Right cardiac atrium (tissue), 5 donors: ENCODE results near the gene PKHD1. TPM values are rescaled to one million over a fixed set of nuclear protein-coding genes. Genes with fewer than 3 reads are reported as not detected.
"Not testable (repeated sequence)": the region's sequence is repeated elsewhere in the genome, so short reads cannot be mapped to it uniquely, and the experiment has no call there.

Experiments
- ATAC-seq, 2 donors: fragments of 200-7000 bp; cut with Tn5 transposase; one replicate each; pipeline versions ENCODE4 v1.8.0 to v1.9.1; 2020; ENCODE audit warnings: moderate library complexity in 2 of 2, mild to moderate bottlenecking in 1 of 2
- DNase-seq, 3 donors: peaks; one replicate each; pipeline ENCODE4 v3.0.0-alpha.2; 2020
- H3K27ac ChIP-seq: one replicate; pipeline ENCODE4 v1.5.1; 2013; ENCODE audit warnings: mild to moderate bottlenecking, low read length, control low read depth, moderate library complexity
- H3K27me3 ChIP-seq: one replicate; pipeline ENCODE4 v1.6.1; 2013; ENCODE audit not compliant: control insufficient read depth, insufficient read depth
- H3K4me1 ChIP-seq: one replicate; pipeline ENCODE4 v1.6.1; 2013; ENCODE audit warnings: low read length; ENCODE audit not compliant: control insufficient read depth, insufficient read depth
- H3K4me3 ChIP-seq: one replicate; pipeline ENCODE4 v1.5.1; 2013; ENCODE audit warnings: low read length, control low read depth
- H3K9me3 ChIP-seq: one replicate; pipeline ENCODE4 v1.6.1; 2013; ENCODE audit warnings: low read length; ENCODE audit not compliant: control insufficient read depth
- WGBS: extraction: QIAGEN DNeasy Blood & Tissue Kit; methylation state at CpG from one replicate; pipeline ENCODE4 v1.1.7; 2013; 5-methylcytosine and 5-hydroxymethylcytosine counted together
- intact Hi-C, 4 donors: fragments of 100-400 bp; cut with DNase I; formaldehyde crosslinking; loops; one replicate each; pipeline versions ENCODE4 v1.11.0 to v1.14.0; 2022 to 2023
- polyA plus RNA-seq: library from polyadenylated mRNA; stranded (reverse); fragments of 200-250 nt; gene quantifications from one replicate; pipeline ENCODE4 v1.2.3, GENCODE V29; 2013
- total RNA-seq, 4 donors: library from RNA; stranded (reverse); fragmentation: NEBNext Ultra II Directional; extraction: Animal tissue kit (Norgen Biotek cat#: 25700); gene quantifications; one replicate each; pipeline ENCODE4 v1.2.1, GENCODE V29; 2021
- donor health status: healthy with polysubstance abuse.
- donor health status: DM: no; HTN: yes; CAD: no.
- donor health status: DM: no; HTN: no; CAD: no.
- donor health status: DM: no; HTN: yes; CAD: no; lungs with severe emphysema.
- donor health status: DM: yes; HTN: yes; CAD: no.

PKHD1 gene
- total and polyA plus RNA-seq, 5 donors = under 0.01 to 0.03 TPM; not detected in 3

- Histone ChIP-seq H3K27ac (no peak overlapping the region), H3K4me3 (no peak overlapping the region), H3K27me3 (no peaks in the 10 kb centered on the region), H3K4me1 (no peaks in the 10 kb centered on the region), H3K9me3 (no peaks in the 10 kb centered on the region)
- ATAC-seq (peak in 1 of 2 donors; percentile 36), DNase-seq (peak; percentile 31 to 79 (median 76))
- WGBS = 5% methylated on average over 6 of the region's 6 CpGs
- intact Hi-C loops = loop anchor here in 3 of 4 donors (5.0 to 10.0 kb wide), 3 partner anchors 428 to 1145 kb away; partner anchors contain the start of gene TFAP2B (in 2 of the 3)
These were observed 127.5 kb downstream of the PKHD1 start for GRCh38 chr6:51959744-51960383.

- H3K27ac ChIP-seq = no peak overlapping the region
- peaks cover 3% of the 10 kb centered on the region for H3K27me3 ChIP-seq
- no peaks in the 10 kb centered on the region for H3K9me3 ChIP-seq
- WGBS = 65% methylated on average over 3 of the region's 3 CpGs
- H3K4me1 ChIP-seq = no peaks in the 10 kb centered on the region
- DNase-seq = no peak
- no peak for ATAC-seq
- H3K4me3 ChIP-seq = no peak overlapping the region
- intact Hi-C loops = loop anchor here in 1 of 4 donors (5.0 kb wide), 1 partner anchor 422 kb away; no protein-coding TSS in a partner anchor
These were observed 132.7 kb downstream of the PKHD1 start for GRCh38 chr6:51954681-51955080.

- H3K9me3 ChIP-seq = no peaks in the 10 kb centered on the region
- intact Hi-C loops = no loop called here
- ATAC-seq (no peak), DNase-seq (no peak)
- H3K27me3 ChIP-seq = peaks cover 3% of the 10 kb centered on the region
- H3K4me3 ChIP-seq = no peak overlapping the region
- H3K4me1 ChIP-seq = no peaks in the 10 kb centered on the region
- no peak overlapping the region for H3K27ac ChIP-seq
These were observed 134.2 kb downstream of the PKHD1 start for GRCh38 chr6:51953246-51953645.

DNA sequence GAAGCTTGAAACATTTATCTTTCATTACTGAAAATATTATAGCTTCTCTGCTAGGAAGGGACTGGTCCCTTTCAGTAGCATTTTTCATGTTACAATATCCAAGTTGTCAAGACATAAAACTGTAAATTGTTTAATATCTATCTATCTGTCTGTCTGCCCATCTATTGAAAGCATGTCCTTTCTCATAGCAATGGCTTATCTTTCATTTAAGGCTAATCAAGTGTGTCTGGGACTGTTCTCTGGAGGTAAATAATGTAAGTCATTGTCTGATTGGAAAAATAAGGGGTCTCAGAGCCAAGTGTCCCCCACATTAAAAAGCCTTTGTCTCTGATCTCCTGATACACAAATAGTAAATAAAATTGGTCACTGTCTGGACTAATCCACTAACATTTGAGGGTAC lies 135.5 kb downstream of the PKHD1 start:
- Histone ChIP-seq H3K4me3 (no peak overlapping the region), H3K4me1 (no peaks in the 10 kb centered on the region), H3K9me3 (no peaks in the 10 kb centered on the region), H3K27ac (no peak overlapping the region), H3K27me3 (peaks cover 3% of the 10 kb centered on the region)
- ATAC-seq = no peak
- intact Hi-C loops = no loop called here
- DNase-seq = no peak

- peaks cover 3% of the 10 kb centered on the region for H3K27me3 ChIP-seq
- no peaks in the 10 kb centered on the region for H3K9me3 ChIP-seq
- H3K27ac ChIP-seq = no peak overlapping the region
- no peak overlapping the region for H3K4me3 ChIP-seq
- DNase-seq = no peak
- 68% methylated on average over 5 of the region's 5 CpGs for WGBS
- H3K4me1 ChIP-seq = no peaks in the 10 kb centered on the region
- intact Hi-C loops = no loop called here
- no peak for ATAC-seq
These were observed 137.9 kb downstream of the PKHD1 start for GRCh38 chr6:51949526-51949925.

- H3K9me3 ChIP-seq, H3K27ac ChIP-seq, DNase-seq, intact Hi-C loops, H3K27me3 ChIP-seq, H3K4me3 ChIP-seq, H3K4me1 ChIP-seq, ATAC-seq: not testable (repeated sequence)
- 49% methylated on average over 2 of the region's 2 CpGs for WGBS
These were observed 147.7 kb downstream of the PKHD1 start for GRCh38 chr6:51939695-51940094.

GRCh38 chr6:51936531-51937290 lies 150.7 kb downstream of the PKHD1 start:
- Histone ChIP-seq H3K4me1 (no peaks in the 10 kb centered on the region), H3K9me3 (no peaks in the 10 kb centered on the region), H3K27me3 (no peaks in the 10 kb centered on the region), H3K27ac (no peak overlapping the region), H3K4me3 (no peak overlapping the region)
- no peak for ATAC-seq
- intact Hi-C loops = no loop called here
- no peak for DNase-seq
- 51% methylated on average over 4 of the region's 4 CpGs for WGBS

DNA sequence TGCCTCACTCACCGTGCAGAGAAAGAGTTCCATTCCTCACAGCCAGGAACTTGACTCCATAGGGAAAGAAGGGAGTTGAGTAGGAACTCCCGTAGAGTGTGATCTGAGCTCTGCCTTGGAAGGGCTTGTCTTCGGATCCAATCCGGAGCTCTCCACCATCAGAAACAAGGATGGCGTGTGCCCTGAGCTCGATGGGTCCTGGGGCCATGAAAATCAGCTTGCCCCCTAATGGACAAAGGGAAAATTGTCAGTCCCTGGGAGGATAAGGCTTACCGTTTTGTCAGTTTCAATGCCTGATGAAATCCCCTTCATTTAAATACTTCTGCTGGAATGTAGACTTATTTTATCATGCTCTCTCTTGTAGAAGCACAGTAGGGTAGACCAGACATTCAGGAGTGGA lies 153.3 kb downstream of the PKHD1 start:
- no peak for DNase-seq
- Histone ChIP-seq H3K4me3 (no peak overlapping the region), H3K27me3 (no peaks in the 10 kb centered on the region), H3K9me3 (no peaks in the 10 kb centered on the region), H3K4me1 (no peaks in the 10 kb centered on the region), H3K27ac (no peak overlapping the region)
- intact Hi-C loops = no loop called here
- no peak for ATAC-seq
- WGBS = 47% methylated on average over 7 of the region's 7 CpGs

- no peak for DNase-seq
- intact Hi-C loops = no loop called here
- Histone ChIP-seq H3K4me3 (no peak overlapping the region), H3K4me1 (no peaks in the 10 kb centered on the region), H3K9me3 (no peaks in the 10 kb centered on the region), H3K27ac (no peak overlapping the region), H3K27me3 (no peaks in the 10 kb centered on the region)
- ATAC-seq = no peak
These were observed 154.5 kb downstream of the PKHD1 start for GRCh38 chr6:51932956-51933355.

- intact Hi-C loops = no loop called here
- Histone ChIP-seq H3K9me3 (no peaks in the 10 kb centered on the region), H3K4me1 (no peaks in the 10 kb centered on the region), H3K27me3 (no peaks in the 10 kb centered on the region), H3K27ac (no peak overlapping the region), H3K4me3 (no peak overlapping the region)
- DNase-seq (no peak), ATAC-seq (no peak)
- WGBS = 76% methylated on average over 3 of the region's 3 CpGs
These were observed 156.8 kb downstream of the PKHD1 start for GRCh38 chr6:51930602-51931001.

- 62% methylated on average over 5 of the region's 5 CpGs for WGBS
These were observed 157.4 kb downstream of the PKHD1 start for GRCh38 chr6:51929934-51930574.

More at GRCh38 chr6:51929934-51930574, 157.4 kb downstream of the PKHD1 start:
- DNase-seq (no peak), ATAC-seq (no peak)
- no peak overlapping the region for H3K27ac ChIP-seq
- no peaks in the 10 kb centered on the region for H3K4me1 ChIP-seq
- intact Hi-C loops = no loop called here
- no peak overlapping the region for H3K4me3 ChIP-seq
- no peaks in the 10 kb centered on the region for H3K9me3 ChIP-seq
- H3K27me3 ChIP-seq = no peaks in the 10 kb centered on the region
